ENCODE measurements around the gene EPB41L5.

DNA sequence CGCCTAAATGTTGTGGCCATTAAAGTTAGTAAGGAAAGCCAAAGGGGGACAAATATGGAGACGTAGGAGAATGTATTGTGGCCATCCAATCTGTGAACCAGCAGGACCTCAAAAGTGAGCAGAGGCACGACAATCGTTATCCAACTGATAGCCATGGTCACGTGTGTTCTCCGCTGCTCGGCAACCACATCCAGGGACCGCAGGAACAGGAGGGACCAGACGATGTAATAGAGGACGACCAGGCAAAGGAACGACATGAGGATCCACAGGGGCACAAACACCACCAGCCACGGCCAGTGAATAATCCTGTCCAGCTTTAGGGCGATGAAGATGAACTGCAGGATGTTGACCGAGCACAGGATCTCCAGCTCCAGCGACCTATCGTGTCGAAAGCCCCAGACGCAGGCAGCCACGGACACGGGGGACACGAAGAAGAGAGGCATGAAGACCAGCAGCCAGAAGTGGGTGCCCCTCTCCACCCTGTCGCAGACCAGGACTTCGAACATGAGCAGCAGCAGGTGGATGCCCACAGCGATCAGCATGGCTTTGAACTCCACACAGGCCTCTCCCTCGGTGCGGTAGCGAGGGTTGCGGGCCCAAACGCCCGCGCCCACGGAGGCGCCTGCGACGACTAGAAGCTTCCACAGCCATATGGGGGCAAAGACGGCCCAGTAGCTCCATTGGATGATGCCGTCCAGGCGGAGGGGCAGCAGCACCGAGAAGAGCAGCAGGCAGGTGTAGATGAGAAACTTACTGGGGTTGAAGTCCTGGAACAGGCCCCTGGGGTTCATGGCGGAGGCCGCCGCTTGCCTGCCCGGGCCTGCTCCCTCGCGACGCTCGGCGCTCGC is 209.5 kb downstream of the EPB41L5 start:
- no peak for TF ChIP-seq CTCF (IDR thresholded peaks at IDR 0.05; ENCODE audit: insufficient read depth, low read depth, low read length)
- no peak for TF ChIP-seq EZH2 (IDR thresholded peaks at IDR 0.05; ENCODE audit: insufficient read depth, low read length)
